ENCODE data around the gene FAM3B. TPM values are rescaled to one million over a fixed set of nuclear protein-coding genes. Genes with fewer than 3 reads are reported as not detected.

The FAM3B gene
- total and polyA plus RNA-seq, 2 experiments from 2014 or later, result 35.4 to 49.7 TPM

DNA sequence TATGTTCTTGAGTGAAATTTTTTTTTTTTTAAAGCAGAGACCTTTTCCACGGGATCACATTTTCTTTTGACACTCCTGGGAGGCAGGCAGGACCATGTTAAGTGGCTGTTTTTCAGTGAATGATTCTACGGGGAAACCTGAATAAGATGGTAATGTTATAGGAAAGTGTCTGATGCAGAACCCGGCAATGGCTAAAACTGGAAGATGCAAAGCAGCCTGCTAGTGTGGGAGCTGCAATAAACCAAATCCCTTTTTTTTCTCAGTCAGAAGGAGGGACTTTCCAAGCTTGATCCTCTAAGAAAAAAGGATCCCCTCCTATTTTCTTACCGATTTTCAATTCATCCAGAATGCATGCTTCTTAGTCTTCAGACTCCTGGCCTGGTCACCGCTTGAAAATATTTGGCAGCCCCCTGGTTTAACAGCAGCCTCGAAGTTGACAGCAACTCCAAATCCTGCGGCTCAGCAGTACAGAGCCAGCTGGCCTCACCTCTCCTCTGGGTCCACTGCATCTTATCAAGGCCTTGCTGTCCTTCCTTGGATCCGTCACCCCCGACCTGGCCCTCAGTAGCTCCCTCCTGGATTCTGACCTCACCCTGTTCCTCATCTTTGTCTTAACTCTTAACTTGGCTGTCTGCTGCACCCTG, 50.8 kb downstream of the FAM3B start:
- H3K4me1 ChIP-seq (ENCODE audit: insufficient read depth), result peaks cover 23% of the 10 kb centered on the region
- H2AFZ ChIP-seq, result no peak overlapping the region
- WGBS (ENCODE audit: low lambda C conversion rate, missing lambda C conversion rate), result 72% methylated on average over 9 of the region's 9 CpGs
- H3K27ac ChIP-seq, result peak overlapping the region; percentile 69
- H3K4me3 ChIP-seq, result no peak overlapping the region
- no peaks in the 10 kb centered on the region for H3K27me3 ChIP-seq
- no peaks in the 10 kb centered on the region for H3K79me2 ChIP-seq
- H3K9me2 ChIP-seq (replicated peaks; ENCODE audit: insufficient read depth), result no peaks in the 10 kb centered on the region
- DNase-seq (ENCODE audit: low spot score), result no peak
- H3K36me3 ChIP-seq (replicated peaks; ENCODE audit: insufficient read depth, low read depth), result no peaks in the 10 kb centered on the region
- H4K20me1 ChIP-seq (ENCODE audit: insufficient read depth, poor library complexity, severe bottlenecking), result no peaks in the 10 kb centered on the region
- no peaks in the 10 kb centered on the region for H3K9me3 ChIP-seq (ENCODE audit: low read depth)
- no peak for TF ChIP-seq EZH2phosphoT487 (IDR thresholded peaks at IDR 0.05; ENCODE audit: low read depth, severe bottlenecking, unreplicated experiment)
- TF ChIP-seq, protein P1, sequence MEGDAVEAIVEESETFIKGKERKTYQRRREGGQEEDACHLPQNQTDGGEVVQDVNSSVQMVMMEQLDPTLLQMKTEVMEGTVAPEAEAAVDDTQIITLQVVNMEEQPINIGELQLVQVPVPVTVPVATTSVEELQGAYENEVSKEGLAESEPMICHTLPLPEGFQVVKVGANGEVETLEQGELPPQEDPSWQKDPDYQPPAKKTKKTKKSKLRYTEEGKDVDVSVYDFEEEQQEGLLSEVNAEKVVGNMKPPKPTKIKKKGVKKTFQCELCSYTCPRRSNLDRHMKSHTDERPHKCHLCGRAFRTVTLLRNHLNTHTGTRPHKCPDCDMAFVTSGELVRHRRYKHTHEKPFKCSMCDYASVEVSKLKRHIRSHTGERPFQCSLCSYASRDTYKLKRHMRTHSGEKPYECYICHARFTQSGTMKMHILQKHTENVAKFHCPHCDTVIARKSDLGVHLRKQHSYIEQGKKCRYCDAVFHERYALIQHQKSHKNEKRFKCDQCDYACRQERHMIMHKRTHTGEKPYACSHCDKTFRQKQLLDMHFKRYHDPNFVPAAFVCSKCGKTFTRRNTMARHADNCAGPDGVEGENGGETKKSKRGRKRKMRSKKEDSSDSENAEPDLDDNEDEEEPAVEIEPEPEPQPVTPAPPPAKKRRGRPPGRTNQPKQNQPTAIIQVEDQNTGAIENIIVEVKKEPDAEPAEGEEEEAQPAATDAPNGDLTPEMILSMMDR (IDR thresholded peaks at IDR 0.05; ENCODE audit: poor library complexity), result no peak
- no peak for TF ChIP-seq EZH2 (IDR thresholded peaks at IDR 0.05; ENCODE audit: borderline replicate concordance)
- H3K4me2 ChIP-seq, result peak overlapping the region; percentile 38

DNA sequence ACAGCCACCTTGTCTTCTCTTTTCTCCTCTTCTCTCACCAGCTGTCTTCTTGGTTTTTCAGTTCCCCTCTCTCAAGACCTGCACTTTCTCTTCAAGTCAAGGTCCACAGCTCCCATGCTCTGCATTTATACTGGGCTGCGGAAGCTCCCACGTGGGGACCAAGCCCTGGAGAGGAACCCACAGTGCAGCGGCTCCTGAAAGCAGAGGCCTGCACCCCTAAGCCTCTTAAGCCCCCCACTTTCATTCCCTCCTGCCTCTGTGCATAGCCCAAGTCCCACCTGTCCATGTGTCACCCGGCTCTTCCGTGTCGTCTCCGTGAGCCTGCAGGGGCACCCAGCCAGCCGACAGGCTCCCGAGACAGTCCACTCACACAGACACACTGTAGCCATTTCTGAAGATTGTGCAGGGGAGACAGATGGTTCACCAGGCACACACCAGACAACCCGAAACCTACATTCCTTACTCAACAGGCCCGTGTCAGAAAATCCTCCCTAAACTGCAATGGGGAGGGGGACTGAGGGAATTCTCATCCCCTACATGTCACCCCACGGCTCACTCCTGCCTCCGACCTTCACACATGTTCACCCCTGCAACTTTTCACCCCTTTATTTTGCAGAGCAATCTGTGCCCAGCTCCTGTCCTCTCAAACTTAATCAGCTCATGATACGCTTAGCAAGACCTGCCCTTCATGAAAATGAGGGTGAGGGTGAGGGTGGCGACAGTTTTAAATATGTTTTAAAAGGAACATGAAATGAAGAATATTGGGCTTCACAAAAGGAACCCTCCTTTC, 51.5 kb downstream of the FAM3B start:
- H3K4me2 ChIP-seq, result no peak overlapping the region
- TF ChIP-seq, protein P1 (IDR thresholded peaks at IDR 0.05; ENCODE audit: poor library complexity), result no peak
- H3K27ac ChIP-seq, result peak overlapping the region; percentile 69
- WGBS (ENCODE audit: low lambda C conversion rate, missing lambda C conversion rate), result 89% methylated on average over 15 of the region's 15 CpGs
- H3K79me2 ChIP-seq, result no peaks in the 10 kb centered on the region
- no peaks in the 10 kb centered on the region for H3K9me2 ChIP-seq (replicated peaks; ENCODE audit: insufficient read depth)
- H3K9me3 ChIP-seq (ENCODE audit: low read depth), result no peaks in the 10 kb centered on the region
- DNase-seq (ENCODE audit: low spot score), result no peak
- no peaks in the 10 kb centered on the region for H3K27me3 ChIP-seq
- peaks cover 23% of the 10 kb centered on the region for H3K4me1 ChIP-seq (ENCODE audit: insufficient read depth)
- no peak overlapping the region for H3K4me3 ChIP-seq
- H3K36me3 ChIP-seq (replicated peaks; ENCODE audit: insufficient read depth, low read depth), result no peaks in the 10 kb centered on the region
- no peak overlapping the region for H2AFZ ChIP-seq
- H4K20me1 ChIP-seq (ENCODE audit: insufficient read depth, poor library complexity, severe bottlenecking), result no peaks in the 10 kb centered on the region

DNA sequence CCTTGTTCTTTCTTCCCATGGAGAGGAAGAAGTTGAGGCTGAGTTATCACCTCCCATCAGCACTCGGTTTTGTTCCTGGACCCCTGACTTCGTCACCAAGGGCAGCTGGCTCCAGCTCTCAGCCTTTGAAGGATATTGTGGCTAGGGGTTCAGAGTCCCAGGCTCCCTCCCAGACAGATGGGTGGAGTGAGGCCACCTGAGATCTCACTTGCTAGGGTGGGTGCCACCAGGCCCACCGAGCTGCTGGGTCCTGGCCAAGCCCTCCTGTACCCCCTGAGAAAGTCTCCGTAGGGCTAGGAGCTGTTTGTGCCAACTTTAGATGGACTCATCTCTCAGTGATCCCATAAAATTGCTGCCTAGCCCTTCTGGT, 52.1 kb downstream of the FAM3B start:
- no peaks in the 10 kb centered on the region for H3K27me3 ChIP-seq
- no peak for DNase-seq (ENCODE audit: low spot score)
- H4K20me1 ChIP-seq (ENCODE audit: insufficient read depth, poor library complexity, severe bottlenecking), result no peaks in the 10 kb centered on the region
- H3K79me2 ChIP-seq, result no peaks in the 10 kb centered on the region
- H2AFZ ChIP-seq, result peak overlapping the region; percentile 8
- H3K4me3 ChIP-seq, result no peak overlapping the region
- H3K27ac ChIP-seq, result no peak overlapping the region
- H3K9me2 ChIP-seq (replicated peaks; ENCODE audit: insufficient read depth), result no peaks in the 10 kb centered on the region
- H3K4me2 ChIP-seq, result peak overlapping the region; percentile 67
- no peaks in the 10 kb centered on the region for H3K36me3 ChIP-seq (replicated peaks; ENCODE audit: insufficient read depth, low read depth)
- no peaks in the 10 kb centered on the region for H3K9me3 ChIP-seq (ENCODE audit: low read depth)
- TF ChIP-seq EZH2phosphoT487 (IDR thresholded peaks at IDR 0.05; ENCODE audit: low read depth, severe bottlenecking, unreplicated experiment), result no peak
- TF ChIP-seq EZH2 (IDR thresholded peaks at IDR 0.05; ENCODE audit: borderline replicate concordance), result no peak
- TF ChIP-seq, protein P1 (IDR thresholded peaks at IDR 0.05; ENCODE audit: poor library complexity), result no peak
- peaks cover 23% of the 10 kb centered on the region for H3K4me1 ChIP-seq (ENCODE audit: insufficient read depth)
- WGBS (ENCODE audit: low lambda C conversion rate, missing lambda C conversion rate), result 60% methylated on average over 4 of the region's 4 CpGs
